Naive B cell (primary cell): ENCODE results near the gene RPL29. TPM values are rescaled to one million over a fixed set of nuclear protein-coding genes. Genes with fewer than 3 reads are reported as not detected.

Experiments used
- ATAC-seq, 2 donors: fragments of 150-1000 bp; cut with Tn5 transposase; 2 replicates each; pipeline ENCODE4 v1.10.0; 2021; ENCODE audit warnings: low read depth in 2 of 2, mild to moderate bottlenecking in 2 of 2, moderate library complexity in 2 of 2
- DNase-seq: peaks from one replicate; pipeline ENCODE4 v3.0.0; 2022
- H3K27ac Mint-ChIP-seq, 6 donors: one replicate each; pipeline ENCODE4 v1.8.0; 2020 to 2022; ENCODE audit warnings: mild to moderate bottlenecking in 6 of 6, mixed read lengths in 6 of 6, moderate library complexity in 5 of 6, inconsistent platforms in 2 of 6
- H3K27me3 Mint-ChIP-seq, 3 donors: one replicate each; pipeline ENCODE4 v1.8.0; 2021 to 2022; ENCODE audit warnings: mixed read lengths in 3 of 3, mild to moderate bottlenecking in 1 of 3
- H3K36me3 Mint-ChIP-seq, 2 donors: one replicate each; pipeline ENCODE4 v1.8.0; 2020 to 2022; ENCODE audit warnings: mixed read lengths in 2 of 2, inconsistent platforms in 1 of 2, mild to moderate bottlenecking in 1 of 2
- H3K4me1 Mint-ChIP-seq, 3 donors: one replicate each; pipeline ENCODE4 v1.8.0; 2020 to 2022; ENCODE audit warnings: mixed read lengths in 3 of 3, inconsistent platforms in 1 of 3, mild to moderate bottlenecking in 1 of 3, moderate library complexity in 1 of 3
- H3K4me3 Mint-ChIP-seq, 8 donors: one replicate each; pipeline ENCODE4 v1.8.0; 2020 to 2022; ENCODE audit warnings: mild to moderate bottlenecking in 8 of 8, mixed read lengths in 8 of 8, moderate library complexity in 8 of 8, inconsistent platforms in 2 of 8
- H3K9me3 Mint-ChIP-seq, 7 donors: one replicate each; pipeline ENCODE4 v1.8.0; 2020 to 2022; ENCODE audit warnings: mixed read lengths in 7 of 7, mild to moderate bottlenecking in 5 of 7, inconsistent platforms in 2 of 7, moderate library complexity in 1 of 7
- polyA plus RNA-seq, 6 donors: library from polyadenylated mRNA; unstranded; fragments of 300-500 nt; fragmentation: Illumina TruSeq; gene quantifications; one replicate each; pipeline ENCODE4 v1.2.3, GENCODE V29; 2021; ENCODE audit warnings: low read depth in 6 of 6

RPL29 gene
- polyA plus RNA-seq, 6 donors from 2014 or later = 871 to 1,582 (median 1,414) TPM

DNA sequence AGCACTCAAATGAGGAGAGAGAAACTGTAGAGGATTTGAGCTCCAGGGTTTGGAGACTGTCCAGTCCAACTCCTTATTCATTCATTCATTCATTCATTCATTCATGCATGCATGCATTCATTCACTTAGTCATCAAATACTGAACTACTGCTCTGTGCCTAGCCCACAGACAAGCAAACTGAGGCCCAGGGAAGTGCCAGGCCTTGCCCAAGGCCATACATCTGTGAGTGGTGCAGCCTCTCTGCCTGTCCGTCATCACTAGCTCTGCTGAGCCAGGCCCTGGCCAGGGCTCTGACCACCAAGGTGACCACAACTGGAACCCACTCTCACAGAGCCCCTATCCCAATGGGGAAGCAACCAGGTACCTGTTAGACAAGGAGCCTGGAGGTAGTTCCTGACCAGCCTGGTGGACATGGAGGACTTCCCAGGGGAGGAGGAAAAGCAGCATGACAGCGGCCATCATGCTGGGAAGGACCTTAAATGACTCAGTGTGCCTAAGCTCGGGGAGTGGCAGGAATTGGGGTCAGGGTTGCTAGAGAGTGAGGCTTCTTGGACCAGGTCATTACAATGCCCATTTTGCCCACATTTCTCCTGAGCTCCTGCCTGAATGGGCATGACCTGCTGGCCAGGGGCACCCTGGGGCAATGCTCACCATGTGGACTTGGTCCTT is 27.5 kb upstream of the RPL29 start:
- peak overlapping the region in 1 of 8 donors; percentile 6 for H3K4me3 Mint-ChIP-seq
- peaks cover 0 to 6% (median 0%) of the 10 kb centered on the region in 3 donors for H3K27me3 Mint-ChIP-seq
- ATAC-seq (no peak), DNase-seq (no peak)
- H3K27ac Mint-ChIP-seq = peak overlapping the region in 1 of 6 donors; percentile 83
- H3K9me3 Mint-ChIP-seq = no peaks in the 10 kb centered on the region
- no peaks in the 10 kb centered on the region for H3K36me3 Mint-ChIP-seq
- peaks cover 14 to 20% (median 14%) of the 10 kb centered on the region in 3 donors for H3K4me1 Mint-ChIP-seq

DNA sequence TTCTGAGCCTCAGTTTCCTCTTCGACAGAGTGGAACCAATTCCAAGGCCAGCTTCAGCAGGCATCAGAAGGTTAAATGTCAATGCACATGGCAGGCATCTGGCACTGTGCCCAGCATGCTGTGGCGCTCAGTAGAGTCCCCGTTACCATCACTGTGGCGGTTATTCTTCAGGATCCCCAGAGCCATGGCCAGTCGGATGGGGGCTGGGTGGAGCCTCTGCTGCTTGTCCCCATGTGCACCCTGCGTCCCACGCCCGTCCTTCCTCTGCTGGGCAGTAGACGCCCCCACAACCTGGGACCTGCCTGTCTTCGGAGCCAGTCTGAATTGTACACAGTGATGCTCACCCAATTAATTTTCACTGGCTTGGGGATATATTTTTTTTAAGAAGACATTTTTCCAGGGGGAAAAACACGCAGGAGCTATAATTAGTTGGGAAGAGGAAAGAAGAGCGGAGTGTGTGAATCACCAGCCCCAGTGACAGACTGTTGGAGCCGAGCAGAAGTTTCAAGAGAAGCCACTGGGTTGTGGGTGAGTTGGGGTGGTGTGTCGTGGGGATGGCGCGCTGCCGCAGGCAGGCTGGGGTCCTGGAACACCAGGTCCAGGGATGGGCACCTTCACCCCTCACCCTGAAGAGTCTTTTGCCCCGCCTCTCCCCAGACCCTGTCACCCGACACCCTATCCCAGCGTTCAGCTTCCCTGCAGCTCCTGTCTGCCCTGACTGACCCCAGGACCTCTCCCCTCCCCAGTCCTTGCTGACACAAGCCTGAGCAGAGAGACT is 26.8 kb upstream of the RPL29 start:
- Mint-ChIP-seq H3K27me3 (no peaks in the 10 kb centered on the region), H3K36me3 (no peaks in the 10 kb centered on the region), H3K4me3 (no peak overlapping the region), H3K4me1 (peaks cover 14 to 20% (median 14%) of the 10 kb centered on the region in 3 donors), H3K27ac (no peak overlapping the region), H3K9me3 (no peaks in the 10 kb centered on the region)
- no peak for DNase-seq
- ATAC-seq = no peak

DNA sequence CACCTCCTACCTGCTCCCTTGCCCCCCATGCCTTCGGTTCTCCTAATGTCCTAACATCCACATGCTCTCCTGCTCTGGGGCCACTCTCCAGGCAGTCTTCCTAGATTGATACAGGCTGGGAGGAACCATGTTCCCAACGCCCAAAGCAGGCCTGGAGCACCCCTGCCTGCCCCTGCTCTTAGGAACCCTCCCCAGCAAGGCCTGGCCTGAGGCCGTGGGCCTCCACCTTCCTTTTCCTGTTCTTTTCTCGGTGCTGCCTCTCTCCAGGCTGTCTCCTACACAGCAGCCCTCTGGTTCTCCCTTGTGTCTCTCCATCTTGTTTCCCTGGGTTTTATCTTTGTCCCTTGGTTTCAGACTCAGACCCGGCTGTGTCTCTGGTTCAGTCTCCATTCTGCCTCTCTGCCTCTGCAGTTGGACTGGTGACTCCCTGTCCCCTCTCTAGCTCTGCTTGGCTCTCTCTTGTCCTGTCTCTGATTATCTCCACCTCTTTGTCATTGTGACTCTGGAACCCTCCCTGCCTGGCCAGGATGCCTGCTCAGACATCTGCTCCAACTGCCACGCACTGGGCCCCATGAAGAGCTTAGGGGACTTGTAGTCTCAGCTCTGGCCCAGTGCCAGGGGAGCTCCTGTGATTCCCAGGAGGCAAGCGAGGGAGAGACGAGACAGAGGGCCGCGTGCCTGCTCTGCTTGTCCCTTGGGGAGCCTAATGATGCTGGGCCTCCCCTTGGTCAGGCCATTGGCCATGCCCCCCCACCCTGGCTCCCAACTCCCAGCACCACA is 26.0 kb upstream of the RPL29 start:
- no peaks in the 10 kb centered on the region for H3K36me3 Mint-ChIP-seq
- H3K27me3 Mint-ChIP-seq = no peaks in the 10 kb centered on the region
- DNase-seq (no peak), ATAC-seq (no peak)
- peaks cover 14 to 20% (median 14%) of the 10 kb centered on the region in 3 donors for H3K4me1 Mint-ChIP-seq
- no peaks in the 10 kb centered on the region for H3K9me3 Mint-ChIP-seq
- no peak overlapping the region for H3K4me3 Mint-ChIP-seq
- H3K27ac Mint-ChIP-seq = peak overlapping the region in 2 of 6 donors; percentile 0 to 81

DNA sequence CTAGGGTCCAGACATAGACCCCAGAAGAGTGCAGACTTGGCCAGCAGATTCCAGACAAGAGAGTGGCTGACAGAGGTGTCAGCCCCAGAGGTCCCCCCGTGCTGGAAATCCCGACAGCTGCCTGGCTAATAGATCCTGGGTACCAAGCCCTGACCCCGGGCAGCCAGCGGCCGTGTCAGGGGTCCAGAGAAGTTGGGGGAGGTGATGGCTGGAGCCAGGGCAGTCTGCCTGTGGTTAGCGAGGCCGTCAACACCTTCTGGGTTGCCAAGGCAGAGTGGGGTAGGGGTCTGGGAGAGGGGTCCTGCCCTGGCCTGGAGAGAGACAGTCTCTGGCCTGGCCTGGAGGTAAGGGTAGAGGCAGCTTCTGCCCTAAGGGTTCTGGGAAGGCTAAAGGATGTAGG is 25.1 kb upstream of the RPL29 start:
- Mint-ChIP-seq H3K27ac (peak overlapping the region in 1 of 6 donors; percentile 53), H3K36me3 (no peaks in the 10 kb centered on the region), H3K4me1 (peaks cover 14 to 20% (median 14%) of the 10 kb centered on the region in 3 donors), H3K4me3 (no peak overlapping the region), H3K27me3 (no peaks in the 10 kb centered on the region), H3K9me3 (no peaks in the 10 kb centered on the region)
- ATAC-seq (no peak), DNase-seq (no peak)

DNA sequence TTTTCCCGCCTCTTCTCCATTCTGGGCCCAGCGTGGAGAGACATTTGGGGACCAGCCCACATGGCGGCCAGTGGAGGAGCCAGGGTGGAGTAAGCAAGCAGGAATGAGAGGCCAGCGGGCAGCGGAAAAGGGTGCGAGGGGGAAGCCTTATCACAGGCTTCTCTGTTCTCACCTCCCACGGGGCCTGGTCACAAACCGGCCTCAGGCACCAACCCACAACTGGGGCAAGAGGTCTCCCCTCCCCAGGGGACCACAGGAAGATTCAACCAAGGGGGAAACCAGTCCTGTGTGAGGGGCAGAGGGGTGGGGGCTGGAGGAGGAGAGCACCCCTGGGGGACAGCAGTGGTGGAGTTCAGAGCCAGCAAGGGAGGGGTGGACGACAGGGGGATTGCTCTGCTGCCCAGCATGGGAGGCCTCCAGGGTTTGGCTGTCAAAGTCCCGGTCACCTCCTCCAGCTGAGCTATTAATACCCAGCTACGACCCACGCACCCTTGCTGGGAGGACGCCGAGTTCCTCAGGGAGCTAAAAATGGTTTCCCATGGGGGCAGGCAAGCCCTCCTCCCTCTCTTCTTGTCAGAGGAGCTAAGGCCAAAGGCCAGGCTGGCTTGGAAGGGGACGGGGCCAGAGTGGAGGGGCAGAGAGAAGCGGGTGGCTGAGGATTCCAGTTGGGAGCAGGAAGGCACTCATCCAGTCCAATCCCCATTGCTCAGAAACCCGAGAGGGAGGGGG is 23.8 kb upstream of the RPL29 start:
- Mint-ChIP-seq H3K9me3 (no peaks in the 10 kb centered on the region), H3K4me1 (peaks cover 14 to 19% (median 16%) of the 10 kb centered on the region in 3 donors), H3K36me3 (no peaks in the 10 kb centered on the region), H3K4me3 (peak overlapping the region in 2 of 8 donors; percentile 47 to 73), H3K27ac (peak overlapping the region in 2 of 6 donors; percentile 56 to 97), H3K27me3 (no peaks in the 10 kb centered on the region)
- no peak for DNase-seq
- ATAC-seq = no peak

DNA sequence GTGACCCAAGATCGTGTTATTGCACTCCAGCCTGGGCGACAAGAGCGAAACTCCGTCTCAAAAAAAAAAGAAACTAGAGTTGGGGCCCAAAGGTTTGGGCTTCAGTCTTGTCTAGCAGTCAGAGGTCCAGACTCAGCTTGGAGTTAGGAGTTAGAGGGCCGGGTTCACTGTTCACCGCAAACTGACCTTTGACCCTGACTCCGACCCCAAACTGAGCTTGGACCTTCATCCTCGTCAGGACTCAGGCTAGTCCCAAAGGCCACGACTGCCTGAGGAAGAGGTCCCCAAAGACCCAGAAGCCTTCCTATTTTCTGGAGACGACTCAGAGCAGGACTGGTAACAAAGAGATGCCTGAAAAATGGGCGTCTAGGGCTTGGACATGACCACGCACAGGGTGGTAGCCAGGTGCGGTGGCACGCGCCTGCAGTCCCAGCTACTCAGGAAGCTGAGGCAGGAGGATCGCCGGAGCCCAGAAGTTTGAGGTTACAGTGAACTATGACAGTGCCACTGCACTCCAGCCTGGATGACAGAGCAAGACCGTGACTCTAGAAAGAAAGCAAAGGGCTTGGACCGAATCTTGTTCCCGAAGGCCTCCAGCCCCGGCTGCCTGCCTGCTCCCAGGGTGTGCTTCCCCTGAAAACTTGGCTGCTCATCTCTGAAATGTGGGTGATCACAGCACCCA is 22.8 kb upstream of the RPL29 start:
- Mint-ChIP-seq H3K4me3 (no peak overlapping the region), H3K9me3 (no peaks in the 10 kb centered on the region), H3K27me3 (no peaks in the 10 kb centered on the region), H3K36me3 (no peaks in the 10 kb centered on the region), H3K27ac (no peak overlapping the region), H3K4me1 (peaks cover 4 to 11% (median 5%) of the 10 kb centered on the region in 3 donors)
- no peak for DNase-seq
- no peak for ATAC-seq

DNA sequence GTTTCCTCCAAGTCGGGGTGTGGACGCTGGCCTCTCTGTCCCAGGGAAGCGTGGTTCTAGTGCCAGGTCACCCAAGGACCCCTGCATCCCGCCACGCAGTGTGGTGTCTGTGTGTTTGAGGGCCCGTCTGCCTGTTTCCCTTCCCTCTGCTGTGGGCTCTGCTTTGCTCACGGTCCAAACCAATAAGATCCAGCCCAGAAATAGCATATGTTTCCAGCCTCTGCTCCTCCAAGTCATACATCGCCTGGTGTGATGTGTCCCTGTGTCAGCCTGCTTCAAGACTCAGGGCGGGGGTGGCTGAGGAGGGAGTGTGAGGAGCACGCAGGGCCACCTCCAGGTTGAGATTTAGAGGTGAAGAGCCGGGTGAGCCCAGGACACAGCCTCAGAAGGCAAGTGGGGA is 21.9 kb upstream of the RPL29 start:
- ATAC-seq = no peak
- H3K36me3 Mint-ChIP-seq = no peaks in the 10 kb centered on the region
- H3K4me1 Mint-ChIP-seq = peaks cover 0 to 5% (median 0%) of the 10 kb centered on the region in 3 donors
- peak overlapping the region in 2 of 6 donors; percentile 21 to 73 for H3K27ac Mint-ChIP-seq
- no peak overlapping the region for H3K4me3 Mint-ChIP-seq
- H3K27me3 Mint-ChIP-seq = no peaks in the 10 kb centered on the region
- no peaks in the 10 kb centered on the region for H3K9me3 Mint-ChIP-seq
- DNase-seq = no peak

DNA sequence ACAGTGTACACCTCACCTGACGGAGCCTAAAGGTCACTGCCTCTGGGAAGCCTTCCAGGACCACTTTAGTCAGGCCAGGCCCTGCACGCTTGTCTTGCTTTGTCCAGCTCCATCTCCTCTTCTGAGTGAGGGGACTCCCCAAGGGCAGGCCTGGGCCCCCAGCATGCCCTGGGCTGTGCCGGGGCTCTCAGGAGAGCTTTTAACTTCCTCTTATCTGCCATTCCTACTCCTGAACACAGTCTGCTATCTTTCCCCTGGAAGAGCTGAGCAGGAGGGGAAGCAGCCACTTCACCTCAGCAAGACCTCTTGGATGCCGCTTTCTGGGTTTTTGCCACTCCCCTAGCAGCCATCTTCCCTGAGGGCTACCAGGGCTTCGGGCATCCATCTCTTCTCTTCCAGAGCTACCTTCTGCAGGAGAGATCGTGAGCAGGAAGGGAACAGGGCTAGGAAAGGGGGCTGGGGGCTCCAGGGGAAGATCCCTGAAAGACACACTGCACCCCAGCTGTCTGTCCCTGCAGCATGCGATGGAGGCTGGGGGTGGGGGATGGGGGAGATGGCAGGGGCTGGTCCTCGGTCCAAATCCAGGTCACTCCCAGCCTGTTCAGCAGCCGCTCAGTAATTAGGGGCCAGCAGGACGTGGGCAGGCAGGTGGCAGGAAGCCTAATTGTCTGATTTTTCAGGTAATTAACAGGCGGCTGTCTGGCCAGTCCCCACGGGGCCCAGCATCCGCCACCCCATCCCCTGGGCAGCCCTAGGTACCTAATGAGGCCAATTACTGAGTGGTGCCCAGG is 19.9 kb upstream of the RPL29 start:
- Mint-ChIP-seq H3K36me3 (no peaks in the 10 kb centered on the region), H3K27me3 (no peaks in the 10 kb centered on the region), H3K9me3 (peaks cover 0 to 2% (median 0%) of the 10 kb centered on the region in 7 donors), H3K4me3 (no peak overlapping the region), H3K4me1 (peaks cover 0 to 5% (median 0%) of the 10 kb centered on the region in 3 donors), H3K27ac (no peak overlapping the region)
- DNase-seq (no peak), ATAC-seq (no peak)

DNA sequence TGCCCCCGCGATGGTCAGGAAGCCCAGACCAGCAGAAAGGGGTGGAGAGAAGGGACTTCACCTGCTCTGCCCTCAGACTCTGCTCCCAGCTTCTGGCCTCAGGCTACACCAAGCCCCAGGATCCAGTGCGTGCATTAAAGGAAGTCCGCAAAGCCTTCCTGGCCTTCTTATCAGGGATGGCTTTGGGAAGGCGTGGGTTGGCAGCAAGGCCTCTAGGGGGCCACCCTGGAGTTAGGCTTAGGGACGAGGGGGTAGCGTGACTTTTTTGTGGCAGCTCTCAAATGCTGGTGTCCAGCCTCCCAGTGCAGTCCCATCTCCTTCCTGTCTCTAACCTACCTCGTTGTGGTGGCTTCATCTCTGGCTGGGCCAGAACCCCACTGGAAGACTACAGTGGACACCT is 18.9 kb upstream of the RPL29 start:
- no peak for DNase-seq
- Mint-ChIP-seq H3K9me3 (peaks cover 0 to 2% (median 0%) of the 10 kb centered on the region in 7 donors), H3K36me3 (no peaks in the 10 kb centered on the region), H3K27ac (no peak overlapping the region), H3K27me3 (no peaks in the 10 kb centered on the region), H3K4me1 (peaks cover 0 to 5% (median 0%) of the 10 kb centered on the region in 3 donors), H3K4me3 (no peak overlapping the region)
- no peak for ATAC-seq

DNA sequence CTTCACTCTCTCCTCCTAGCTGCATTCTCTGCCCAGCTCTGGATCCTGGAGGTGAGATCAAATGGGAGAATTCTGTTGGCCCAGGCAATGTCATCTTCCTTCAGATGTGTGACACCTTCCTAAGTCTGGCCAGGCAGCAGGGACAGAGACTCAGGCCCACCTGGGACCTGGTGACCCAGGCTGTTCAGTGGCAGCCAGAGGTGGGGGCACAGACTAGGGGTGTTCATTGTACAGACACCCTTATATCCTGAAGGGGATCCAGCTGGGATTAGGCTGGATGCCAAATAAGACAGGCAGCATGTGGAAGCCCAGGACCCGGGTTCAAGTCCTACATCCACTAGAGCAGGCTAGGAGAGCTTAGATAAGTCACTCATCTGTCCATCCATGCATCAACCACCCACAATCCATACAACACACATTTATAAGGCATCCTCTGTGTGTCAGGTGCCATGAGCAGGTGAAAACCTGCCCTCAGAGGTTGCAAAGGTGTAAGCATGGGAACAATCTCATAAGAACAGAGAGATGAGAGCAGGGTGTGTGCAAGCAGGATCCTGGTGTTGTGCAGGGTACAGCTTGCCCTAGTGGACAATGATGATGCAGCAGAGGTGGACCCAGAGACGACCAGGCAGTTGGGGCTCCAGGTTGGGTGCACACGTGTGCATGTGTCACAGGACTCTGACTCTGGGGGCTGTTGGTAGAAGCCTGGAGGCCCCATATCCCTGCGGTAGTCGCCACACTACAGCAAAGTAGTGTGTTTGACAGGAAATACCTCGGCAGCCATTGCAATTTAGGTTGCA is 18.3 kb upstream of the RPL29 start:
- Mint-ChIP-seq H3K27me3 (no peaks in the 10 kb centered on the region), H3K4me3 (no peak overlapping the region), H3K4me1 (peaks cover 0 to 5% (median 0%) of the 10 kb centered on the region in 3 donors), H3K36me3 (no peaks in the 10 kb centered on the region), H3K27ac (no peak overlapping the region), H3K9me3 (peaks cover 0 to 2% (median 0%) of the 10 kb centered on the region in 7 donors)
- DNase-seq = no peak
- ATAC-seq = no peak

DNA sequence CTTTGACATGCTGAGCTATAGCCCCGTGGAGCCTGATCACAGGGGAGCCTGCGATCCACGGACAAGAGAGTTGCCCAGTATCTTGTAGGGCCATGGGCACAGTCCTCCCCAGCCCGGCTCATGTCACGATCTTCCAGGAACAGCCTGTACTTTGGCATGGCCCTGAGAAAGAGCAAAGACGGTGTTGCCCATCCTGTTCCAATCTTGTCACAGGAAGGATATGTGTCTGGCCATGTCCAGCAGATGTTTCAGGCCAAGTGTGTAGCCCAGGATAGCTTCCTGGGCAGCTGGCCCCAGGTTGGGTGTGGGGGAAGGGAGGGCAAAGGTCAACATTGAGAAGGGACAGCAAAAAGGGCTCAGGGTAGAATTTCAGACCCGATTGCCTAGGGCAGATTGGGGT is 17.0 kb upstream of the RPL29 start:
- H3K27me3 Mint-ChIP-seq = no peaks in the 10 kb centered on the region
- no peak for ATAC-seq
- peaks cover 0 to 2% (median 0%) of the 10 kb centered on the region in 7 donors for H3K9me3 Mint-ChIP-seq
- no peak for DNase-seq
- H3K4me1 Mint-ChIP-seq = peaks cover 0 to 5% (median 0%) of the 10 kb centered on the region in 3 donors
- no peak overlapping the region for H3K4me3 Mint-ChIP-seq
- peak overlapping the region in 1 of 6 donors; percentile 69 for H3K27ac Mint-ChIP-seq
- no peaks in the 10 kb centered on the region for H3K36me3 Mint-ChIP-seq
